DMS114 treated with DMSO at 0.1 percent for 48 hours (cell line): ENCODE data around the gene CDH16.
"Not testable (repeated sequence)": the region's sequence is repeated elsewhere in the genome, so short reads cannot be mapped to it uniquely, and the experiment has no call there.

ENCODE experiments used
- DNase-seq: peaks from one replicate; lab custom pipeline; 2025; ENCODE audit not compliant: unreplicated experiment; lab: John Stamatoyannopoulos, UW

CDH16 gene

DNA sequence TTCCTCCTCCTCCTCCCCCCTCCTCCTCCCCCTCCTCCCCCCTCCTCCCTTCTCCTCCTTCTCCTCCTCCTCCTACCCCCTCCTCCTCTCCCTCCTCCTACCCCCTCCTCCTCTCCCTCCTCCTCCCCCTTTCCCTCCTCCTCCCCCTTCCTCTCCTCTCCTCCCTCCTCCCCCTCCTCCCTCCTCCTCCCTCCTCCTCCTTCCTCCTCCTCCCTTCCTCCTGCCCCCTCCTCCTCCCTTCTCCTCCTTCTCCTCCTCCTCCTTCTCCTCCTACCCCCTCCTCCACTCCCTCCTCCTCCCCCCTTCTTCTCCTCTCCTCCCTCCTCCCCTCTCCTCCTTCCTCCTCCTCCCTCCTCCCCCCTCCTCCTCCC, 45.0 kb downstream of the CDH16 start:
- no peak for DNase-seq

DNA sequence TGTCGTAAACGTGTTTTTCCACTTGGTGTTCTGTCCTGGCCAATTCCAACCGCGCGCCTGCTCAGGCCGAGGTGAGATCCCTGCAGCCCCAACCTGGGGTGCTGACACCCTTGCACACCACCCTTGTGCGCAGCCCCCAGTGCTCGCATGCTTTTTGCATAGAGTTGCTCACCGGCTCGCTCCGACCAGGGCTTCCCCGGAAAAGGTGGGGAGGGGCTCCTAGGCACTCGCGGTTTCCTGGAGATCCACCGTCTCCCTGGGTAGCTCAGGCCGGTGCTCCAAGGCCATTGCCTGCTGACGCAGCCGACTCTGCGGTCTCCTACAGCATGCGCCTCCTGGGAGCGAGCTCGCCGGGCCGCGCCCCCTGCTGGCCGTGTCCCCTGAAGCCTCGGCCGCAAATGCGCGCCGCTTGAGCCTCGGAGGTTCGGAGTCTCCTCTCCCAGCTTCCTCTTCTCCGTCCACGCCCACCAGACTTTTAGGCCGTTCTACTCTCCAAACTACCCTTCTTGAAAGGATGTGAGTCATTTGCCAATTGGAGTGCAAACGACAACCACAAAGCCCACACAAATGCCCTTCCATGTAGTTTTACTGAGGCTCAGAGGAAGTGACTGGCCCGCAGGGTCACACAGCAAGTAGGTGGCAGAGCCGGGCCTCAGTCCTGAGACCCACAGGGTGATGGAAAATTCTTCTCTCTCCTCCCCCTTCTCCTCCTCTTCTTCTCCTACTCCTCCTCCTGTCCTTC, 45.6 kb downstream of the CDH16 start:
- DNase-seq, result peak; percentile 80

DNA sequence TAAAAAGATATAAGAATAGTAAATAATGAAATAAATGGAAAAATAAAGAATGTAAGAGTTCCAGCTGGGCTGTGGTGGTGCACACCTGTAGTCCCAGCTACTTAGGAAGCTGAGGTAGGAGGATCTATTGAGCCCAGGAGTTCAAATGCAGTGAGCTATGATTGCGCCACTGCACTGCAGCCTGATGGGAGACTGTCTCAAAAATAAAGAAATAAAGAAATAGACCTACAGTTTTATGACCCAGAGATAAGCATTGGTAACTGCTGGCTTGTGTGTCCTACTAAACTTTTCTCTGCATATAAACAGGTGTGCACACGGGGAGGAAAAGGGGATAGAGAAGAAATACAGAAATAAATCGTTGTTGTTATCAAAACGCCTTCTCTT, 46.1 kb downstream of the CDH16 start:
- DNase-seq, result no peak

DNA sequence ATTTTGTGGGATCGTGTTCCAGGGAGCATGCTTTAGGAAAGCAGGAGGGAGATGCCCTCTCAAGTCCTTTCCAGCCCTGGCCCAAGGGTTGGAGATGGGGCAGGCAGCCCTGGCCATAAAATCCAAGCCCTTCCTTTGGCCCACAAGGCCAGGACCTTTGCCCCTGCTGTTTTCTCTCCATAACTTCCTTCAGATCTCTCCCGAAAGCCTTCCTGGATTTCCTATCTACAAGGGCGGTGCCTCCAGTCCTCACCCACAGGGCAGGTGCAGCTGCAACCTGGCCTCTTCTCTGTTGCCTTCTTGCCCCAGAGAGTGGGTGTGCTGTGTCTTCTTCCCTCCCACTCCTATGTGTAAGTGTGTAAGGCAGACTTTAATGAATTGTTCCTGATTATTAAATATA, 46.8 kb downstream of the CDH16 start:
- DNase-seq, result no peak

DNA sequence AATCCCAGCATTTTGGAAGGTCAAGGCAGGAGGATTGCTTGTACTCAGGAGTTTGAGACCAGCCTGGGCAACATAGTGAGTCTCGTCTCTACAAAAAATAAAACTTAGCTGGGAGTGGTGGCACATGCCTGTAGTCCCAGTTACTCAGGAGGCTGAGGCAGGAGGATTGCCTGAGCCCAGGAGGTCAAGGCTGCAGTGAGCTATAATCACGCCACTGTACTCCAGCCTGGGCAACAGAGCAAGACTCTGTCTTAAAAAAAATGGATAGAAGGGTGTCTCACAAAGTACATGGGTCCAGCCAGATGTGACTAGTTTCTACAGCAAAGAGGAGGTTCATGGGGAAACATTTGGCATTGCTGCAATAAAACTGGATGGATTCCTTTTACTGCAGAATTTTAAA, 47.3 kb downstream of the CDH16 start:
- DNase-seq, result not testable (repeated sequence)

DNA sequence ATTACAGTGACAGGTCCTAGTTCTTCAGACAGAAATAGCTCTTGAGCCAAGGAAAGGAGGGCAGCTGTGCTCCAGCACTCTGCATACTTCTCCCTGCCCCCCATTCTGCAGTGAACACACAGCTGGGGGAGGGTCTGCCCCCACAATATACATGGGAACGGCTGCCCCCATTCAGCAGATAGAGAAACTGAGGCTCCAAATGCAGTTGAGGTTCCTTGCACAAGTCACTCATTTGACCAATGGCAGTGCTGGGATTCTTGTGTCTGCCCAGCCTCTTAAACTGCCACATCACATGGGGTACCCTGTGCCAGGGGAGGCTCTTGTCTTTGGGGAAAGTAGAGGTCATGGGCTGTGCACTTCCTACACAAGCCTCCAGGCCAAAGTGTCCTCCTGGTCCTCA, 49.3 kb downstream of the CDH16 start:
- DNase-seq, result no peak

DNA sequence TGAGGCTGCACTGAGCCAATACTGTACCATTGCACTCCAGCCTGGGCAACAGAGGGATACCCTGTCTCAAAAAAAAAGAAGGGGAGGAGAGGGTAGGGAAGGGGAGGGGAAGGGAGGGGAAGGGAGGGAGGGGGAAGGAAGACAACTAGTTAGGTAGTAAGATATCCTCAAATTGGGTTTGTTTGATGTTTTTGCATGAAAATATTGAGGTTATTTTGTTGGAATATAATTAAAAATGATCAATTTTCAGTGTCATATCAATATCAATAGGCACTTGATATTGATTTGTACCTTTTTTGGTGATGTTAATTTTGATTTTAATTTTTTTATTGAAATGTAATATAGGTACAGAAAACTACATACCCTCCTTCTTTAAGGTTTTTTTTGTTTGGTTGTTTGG, 55.0 kb downstream of the CDH16 start:
- DNase-seq, result no peak

DNA sequence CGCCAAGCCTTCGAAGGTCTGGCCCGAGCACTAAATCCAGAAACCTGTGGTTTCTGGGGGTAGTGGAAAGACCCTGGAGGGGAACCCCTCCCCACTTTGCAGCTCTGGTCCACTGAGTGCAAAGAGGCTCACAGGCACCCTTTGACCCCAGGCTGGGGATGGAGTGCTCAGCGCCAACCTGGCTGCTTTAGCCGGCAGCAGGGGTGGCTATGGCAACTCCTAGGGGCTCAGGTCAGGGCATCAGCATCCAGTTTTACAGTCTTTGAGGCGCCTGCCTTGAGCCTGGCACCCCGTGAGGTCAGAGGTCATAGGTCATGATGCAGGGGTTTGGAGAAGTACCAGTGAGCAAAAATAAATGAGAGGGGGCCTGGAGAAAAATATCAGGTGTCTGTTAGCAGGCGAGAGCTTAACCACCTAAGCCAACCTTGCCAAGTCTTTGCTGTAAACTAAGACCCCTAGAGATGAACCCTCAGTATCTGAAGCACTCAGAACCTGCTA, 56.6 kb downstream of the CDH16 start:
- DNase-seq, result no peak

DNA sequence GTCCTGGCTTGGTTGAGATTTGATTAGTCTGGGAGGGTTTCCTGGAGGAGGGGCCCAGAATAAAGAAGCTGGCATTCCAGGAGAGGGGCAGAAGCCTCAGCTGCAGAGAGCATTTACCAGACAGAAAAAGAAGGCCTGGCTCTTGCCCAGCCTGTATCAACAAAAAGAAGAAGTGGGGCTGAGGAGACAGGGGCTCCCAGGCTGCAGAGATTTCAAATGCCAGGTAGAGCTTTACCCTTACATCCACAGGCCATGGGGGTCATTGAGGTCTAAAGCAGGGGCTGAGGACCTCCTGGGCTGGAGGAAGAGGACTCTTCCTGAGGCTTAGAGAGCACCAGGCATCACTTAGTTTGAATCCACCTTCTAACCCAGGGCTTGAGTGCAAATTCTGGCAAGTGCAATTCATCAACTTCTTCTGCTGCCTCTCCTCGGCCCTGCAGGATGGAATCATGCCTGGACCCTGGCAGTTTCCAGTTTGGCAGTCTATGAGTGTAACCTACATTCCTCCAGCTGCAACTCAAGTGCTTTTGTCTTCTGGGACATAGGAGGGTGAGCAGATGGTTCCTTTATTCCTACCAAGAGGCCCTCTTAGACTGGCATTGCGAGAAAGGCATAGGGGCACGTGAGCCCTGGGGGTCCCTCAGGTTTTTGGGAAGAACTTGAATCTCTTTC, 59.2 kb downstream of the CDH16 start:
- DNase-seq, result no peak

DNA sequence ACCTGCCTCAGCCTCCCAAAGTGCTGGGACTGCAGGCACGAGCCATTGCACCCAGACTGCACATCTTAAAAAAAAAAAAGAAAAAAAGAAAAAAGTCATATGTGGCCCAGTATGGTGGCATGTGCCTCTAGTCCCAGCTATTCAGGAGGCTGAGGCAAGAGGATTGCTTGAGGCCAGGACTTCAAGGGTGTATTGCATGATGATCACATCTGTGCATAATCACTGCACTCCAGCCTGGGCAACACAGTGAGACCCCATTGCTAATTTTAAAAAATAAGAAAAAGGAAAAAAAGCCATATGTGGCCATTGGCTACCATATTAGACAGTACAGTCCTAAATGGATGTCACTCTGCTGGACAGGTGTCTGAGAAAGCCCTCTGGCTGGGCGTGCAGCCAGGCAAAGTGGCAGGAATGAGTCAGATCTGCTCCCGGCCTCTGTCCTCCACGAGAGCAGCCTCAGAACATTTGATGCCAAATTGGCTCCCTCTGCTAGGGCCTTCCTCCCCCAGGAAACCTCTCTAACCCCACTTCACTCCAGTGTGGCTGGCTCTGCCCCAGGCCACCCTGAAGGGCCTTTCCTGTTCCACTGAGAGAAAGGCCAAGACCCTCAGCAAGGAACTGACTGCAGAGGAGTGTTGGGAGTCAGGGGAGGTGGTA, 59.8 kb downstream of the CDH16 start:
- DNase-seq, result no peak
